Muscle of back (tissue), 11 donors: ENCODE data around the gene JAG2. TPM values are rescaled to one million over a fixed set of nuclear protein-coding genes. Genes with fewer than 3 reads are reported as not detected.

Experiments used
- DNase-seq, 3 donors: peaks; one replicate each; pipeline versions ENCODE4 v3.0.0 to v3.0.0-alpha.2; 2013
- polyA plus RNA-seq, 10 donors: library from polyadenylated mRNA; unstranded; fragments of 120-200 nt; gene quantifications; one replicate each; pipeline ENCODE4 v1.2.1, GENCODE V29; 2013; ENCODE audit not compliant: insufficient read length in 10 of 10

Gene JAG2
- polyA plus RNA-seq, 10 donors, result 21.8 to 51.2 (median 35.0) TPM

- no peak for DNase-seq
Measured at GRCh38 chr14:105184461-105184860, 15.9 kb upstream of the JAG2 start.

DNA sequence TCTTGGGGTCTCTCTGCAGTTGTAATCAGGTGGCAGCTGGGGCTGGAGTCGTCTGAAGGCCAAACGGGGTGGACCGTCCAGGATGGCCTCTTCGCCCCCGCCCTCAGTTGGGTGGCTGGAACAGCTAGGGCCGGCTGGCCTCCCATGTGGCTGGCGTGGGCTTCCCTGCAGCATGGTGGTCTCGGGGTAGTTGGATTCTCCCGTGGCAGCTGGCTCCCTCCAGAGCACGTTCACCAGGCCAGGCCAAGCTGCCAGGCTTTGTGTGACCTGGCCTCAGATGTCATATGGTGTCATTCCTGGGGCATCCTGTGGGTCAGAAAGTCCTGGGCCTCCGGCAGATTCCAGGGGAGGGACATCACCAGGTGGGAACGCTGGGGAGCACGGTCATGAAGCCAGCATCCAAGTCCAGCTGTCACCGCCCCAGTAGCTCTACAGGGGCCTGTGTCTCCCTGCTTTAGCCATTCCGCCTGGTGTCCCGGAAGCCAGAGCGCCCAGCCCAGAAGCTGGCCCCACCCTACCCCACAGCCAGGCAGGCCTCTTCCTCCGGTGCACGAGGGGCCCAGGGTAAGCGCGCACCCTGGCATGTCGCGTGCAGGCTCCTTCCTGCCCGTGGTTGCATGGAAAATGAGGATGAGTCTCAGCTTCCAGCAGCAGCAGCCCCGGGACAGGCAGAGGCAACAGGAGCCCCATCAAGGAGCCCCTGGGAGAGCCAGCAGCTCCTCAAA, 13.9 kb upstream of the JAG2 start:
- DNase-seq, result no peak

DNA sequence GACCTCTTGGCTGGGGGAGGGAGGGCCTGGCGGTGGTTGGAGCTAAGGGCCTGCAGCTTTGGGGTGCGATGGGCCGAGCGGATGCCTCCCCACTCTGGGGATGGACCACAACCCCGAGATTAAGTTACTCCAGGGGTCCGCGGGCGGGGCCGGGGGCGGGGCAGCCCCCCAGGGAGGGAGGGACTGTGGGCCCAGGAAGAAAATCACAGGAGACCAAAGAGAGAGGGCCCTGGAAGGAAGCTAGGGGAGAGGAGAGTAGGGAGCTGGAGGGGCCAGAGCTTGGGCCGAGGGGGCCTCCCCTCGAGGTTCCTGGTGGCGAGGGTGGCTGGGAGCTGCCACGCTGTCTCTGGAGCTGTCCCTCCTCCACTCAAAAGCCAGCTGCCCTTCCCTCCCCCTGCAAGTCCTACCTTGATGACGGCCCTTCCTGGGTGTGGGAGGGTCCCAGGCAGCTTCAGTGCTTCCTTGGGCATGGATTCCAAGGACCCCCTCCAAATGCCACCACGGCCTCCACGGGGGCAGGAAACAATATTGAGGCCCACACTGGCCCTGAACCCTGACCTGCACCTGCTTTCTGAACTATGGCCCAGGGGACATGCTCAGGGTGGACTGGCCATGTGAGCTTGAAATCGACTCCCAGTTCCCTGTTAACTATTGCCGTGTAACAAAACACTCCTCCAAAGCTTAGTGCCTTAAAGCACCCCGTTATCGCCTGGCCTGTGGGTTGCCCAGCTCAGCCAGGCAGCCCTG, 13.1 kb upstream of the JAG2 start:
- no peak for DNase-seq

DNA sequence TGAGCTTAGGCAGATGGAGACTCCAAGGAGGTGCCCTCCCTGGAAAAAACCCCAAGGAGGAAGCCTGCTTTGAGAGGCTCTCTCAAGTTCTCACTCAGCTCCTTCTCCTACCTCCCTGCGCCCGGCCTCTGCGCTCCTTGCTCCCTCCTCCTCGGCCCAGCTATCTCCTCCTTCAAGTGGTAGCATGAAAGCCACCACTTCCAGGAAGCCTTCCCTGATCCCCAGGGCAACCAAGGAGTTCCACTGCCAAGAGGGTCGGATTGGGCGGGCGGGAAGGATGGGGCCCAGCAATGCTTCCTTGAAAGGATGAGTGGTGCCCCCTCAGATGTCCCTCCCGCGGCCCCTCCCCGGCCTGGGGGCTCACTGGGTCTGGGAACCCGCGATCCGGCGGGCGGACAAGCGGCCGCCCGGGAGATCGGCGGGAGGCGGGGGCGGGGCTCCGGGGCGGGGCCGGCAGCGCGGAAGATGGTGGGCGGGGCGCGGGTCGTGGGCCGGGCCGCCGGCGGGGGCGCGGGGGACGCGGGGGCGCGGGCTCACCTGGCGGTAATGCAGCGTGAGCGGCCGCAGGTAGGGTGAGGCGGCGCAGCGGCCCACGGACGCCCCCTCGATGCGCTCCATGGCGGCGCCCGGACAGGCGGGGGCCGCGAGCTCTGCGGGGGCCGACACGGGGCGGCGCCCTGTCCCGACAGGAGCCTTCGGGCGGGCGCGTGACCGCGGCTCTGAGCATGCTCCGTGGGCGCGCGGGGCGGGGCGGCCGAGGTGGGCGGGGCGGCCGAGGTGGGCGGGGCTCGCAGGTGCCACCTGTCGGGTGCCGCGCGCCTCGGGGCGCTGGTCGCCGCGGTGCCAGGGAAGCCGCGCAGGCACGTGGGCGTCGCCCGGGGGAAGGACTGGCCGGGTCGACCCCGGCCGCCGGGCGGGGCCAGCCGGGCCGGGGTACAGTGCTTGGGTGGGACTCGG, 12.3 kb upstream of the JAG2 start, which contains the start of gene NUDT14:
Gene NUDT14 (minus strand): TSS at position 721 of the 957 bp plus-strand sequence. CDS start 103 bp downstream, at position 618.
- DNase-seq, result peak in 1 of 3 donors; percentile 59

GRCh38 chr14:105179191-105179590, 10.6 kb upstream of the JAG2 start:
- DNase-seq, result no peak

- DNase-seq, result no peak
Measured at GRCh38 chr14:105178868-105179140, 10.2 kb upstream of the JAG2 start.

- DNase-seq, result no peak
Measured at GRCh38 chr14:105178069-105178867, 9.7 kb upstream of the JAG2 start.

GRCh38 chr14:105177082-105177481, 8.5 kb upstream of the JAG2 start:
- no peak for DNase-seq

GRCh38 chr14:105176513-105176912, 7.9 kb upstream of the JAG2 start:
- DNase-seq, result peak in 1 of 3 donors; percentile 68

GRCh38 chr14:105173901-105174894, 5.6 kb upstream of the JAG2 start:
- no peak for DNase-seq

GRCh38 chr14:105173145-105173544, 4.6 kb upstream of the JAG2 start:
- DNase-seq, result no peak

DNA sequence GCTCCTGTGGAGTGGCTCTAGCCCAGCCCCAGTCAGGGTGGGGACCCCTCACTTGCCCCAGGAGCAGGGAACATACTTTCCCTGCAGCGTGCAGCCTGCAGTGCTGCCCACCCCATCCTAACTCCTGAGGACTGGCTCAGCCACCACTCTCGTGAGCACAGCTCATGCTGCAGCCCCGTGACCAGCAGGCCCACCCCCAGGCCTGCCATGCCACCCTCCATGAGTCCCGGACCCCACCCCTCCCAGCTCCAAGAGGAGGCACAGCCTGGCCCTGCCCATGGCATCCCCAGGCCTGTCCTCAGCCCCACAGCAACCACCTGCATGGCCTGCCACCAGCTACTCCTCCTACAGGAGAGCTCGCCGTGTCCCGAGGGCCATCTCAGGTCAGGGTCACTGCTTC, 3.9 kb upstream of the JAG2 start:
- no peak for DNase-seq

DNA sequence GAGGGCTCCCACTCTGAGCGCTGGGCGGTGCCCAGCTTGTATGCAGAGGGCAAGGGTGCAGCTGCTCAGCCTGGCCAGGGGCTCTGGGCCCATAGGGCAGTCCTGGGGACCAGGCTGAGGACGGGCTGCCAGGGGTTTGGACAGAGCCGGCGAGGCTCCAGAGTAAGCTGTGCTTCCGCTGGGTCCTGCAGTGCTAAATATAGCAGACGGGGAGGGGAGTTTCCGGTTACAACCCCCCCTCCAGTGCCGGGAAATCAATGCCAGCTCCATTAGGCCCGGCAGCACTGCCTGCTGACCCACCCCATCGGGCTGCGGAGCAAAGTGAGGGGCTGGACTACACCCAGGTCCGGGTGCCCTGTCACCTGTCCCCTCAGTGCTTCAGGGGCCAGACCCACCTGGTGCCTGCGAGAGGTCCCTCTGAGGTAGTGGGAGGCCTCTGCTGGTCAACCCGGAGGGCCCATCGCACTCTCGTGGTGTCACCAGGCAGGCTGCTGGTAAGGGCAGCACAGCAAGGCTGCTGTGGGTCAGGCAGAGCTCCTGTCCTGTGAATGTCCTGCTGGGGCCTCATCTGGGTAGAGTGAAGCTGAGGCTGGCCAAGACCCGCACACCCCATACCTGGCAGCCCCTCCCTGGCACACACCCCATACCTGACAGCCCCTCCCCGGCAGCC, 2.6 kb upstream of the JAG2 start:
- peak in 2 of 3 donors; percentile 45 to 53 for DNase-seq

DNA sequence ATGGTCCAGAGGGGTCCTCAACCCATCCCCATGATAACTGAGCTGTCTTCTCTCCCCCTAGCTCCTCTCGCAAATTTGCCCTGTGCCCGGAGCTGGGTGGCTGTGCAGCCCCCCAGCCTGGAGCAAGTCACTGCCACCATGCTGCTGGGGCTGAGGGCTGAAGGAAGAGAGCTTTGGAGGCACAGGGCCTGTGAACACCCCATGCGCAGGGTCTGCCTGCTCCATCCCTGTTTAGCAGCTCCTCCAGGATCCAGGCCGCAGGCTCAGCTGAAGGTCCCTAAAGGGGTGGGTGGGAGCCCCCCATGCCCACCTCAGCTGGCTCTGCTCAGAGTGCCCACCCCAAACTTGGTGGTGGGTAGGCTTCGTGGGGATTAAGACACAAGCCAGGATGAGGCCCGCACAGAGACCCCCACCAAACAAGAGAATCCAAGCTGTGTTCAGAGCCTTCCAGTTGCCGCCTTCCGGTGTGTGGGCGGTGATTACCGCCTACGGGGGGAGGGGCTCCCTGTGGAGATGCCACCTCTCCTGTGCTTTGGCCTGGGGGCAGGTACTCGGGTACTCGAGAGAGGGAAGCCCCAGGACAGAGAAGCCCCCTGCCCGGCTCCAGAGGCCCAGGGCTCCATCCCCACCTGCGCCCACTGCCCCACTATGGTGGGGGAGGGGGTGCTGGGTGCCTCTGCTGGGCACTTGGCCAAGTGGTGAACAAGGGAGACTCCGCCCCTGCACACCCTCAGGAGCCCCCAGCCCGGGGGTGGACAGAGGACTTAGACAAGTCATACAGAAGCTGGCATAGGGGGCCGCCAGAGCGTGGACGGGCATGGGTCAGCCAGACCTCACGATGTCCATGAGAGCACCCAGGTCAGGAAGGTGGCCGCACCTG, 1.4 kb upstream of the JAG2 start:
- no peak for DNase-seq

- peak in 1 of 3 donors; percentile 62 for DNase-seq
Measured at GRCh38 chr14:105168979-105169507, 467 bp upstream of the JAG2 start.

DNA sequence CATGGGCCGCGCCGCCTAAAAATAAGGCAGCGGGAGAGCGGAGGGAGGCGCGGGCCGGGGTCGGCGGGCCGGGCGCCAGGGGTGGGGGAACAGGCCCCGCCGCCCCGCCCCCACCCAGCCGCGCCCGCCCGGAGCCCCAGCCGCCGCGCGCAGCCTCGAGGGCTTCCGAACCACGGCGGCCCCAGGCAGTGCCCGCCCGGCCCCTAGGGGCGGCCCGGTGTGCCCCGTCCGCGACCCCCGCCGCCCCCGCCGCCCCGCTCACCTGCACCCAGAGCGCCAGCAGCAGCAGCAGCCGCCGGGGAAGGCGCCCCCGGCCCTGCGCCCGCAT, 519 bp downstream of the JAG2 start:
- DNase-seq, result no peak

DNA sequence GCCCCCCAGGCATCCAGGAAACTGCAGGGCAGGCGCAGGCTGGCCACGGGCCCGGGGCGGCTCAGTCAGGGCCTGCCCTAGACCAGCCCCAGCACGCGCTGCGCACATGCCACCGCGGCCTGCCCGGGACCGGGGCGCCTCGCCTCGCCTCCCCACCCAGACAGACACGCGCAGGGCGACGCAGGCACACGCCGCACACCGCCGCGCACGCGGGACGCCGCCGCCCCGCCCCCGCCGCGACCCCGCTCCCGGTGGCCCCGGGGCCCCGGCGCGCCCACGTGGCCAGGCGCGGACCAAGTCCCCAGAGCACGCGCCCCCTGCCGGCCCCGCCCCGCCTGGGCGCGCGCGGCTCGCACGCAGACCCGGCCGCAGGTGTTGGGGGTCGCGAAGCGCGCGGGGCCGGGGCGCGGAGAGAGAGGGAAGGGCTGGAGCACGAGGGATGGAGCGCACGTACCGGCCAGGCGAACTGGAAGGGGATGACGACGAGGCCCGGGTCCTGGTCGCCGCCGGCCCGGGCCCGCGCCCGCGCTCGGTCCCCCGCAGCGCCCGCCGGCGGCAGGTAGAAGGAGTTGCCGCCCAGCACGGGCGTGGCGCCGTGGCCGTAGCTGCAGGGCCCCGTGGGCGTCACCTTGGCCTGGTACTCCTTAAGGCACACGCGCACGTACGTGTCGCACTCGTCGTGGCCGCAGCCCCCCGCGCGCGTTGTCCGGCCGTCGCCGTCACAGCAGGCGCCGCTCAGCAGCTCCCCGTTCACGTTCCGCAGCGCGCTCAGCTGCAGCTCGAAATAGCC, 1.1 kb downstream of the JAG2 start:
- peak in 1 of 3 donors; percentile 62 for DNase-seq
